ENCODE results near the gene CD164L2. TPM values are rescaled to one million over a fixed set of nuclear protein-coding genes. Genes with fewer than 3 reads are reported as not detected.

Gene CD164L2
- total RNA-seq, 4 donors from 2014 or later, result not detected

- peaks cover 0 to 40% (median 7%) of the 10 kb centered on the region in 4 donors for H3K27me3 ChIP-seq
- H3K27ac ChIP-seq (replicated peaks in 1 of 4), result no peak overlapping the region
- TF ChIP-seq EP300 (IDR thresholded peaks at IDR 0.05) (no peak), POLR2AphosphoS5 (IDR thresholded peaks at IDR 0.05) (peak in 1 of 2 donors; percentile 38), CTCF (IDR thresholded peaks at IDR 0.05) (peak in 1 of 3 experiments; percentile 23)
- DNase-seq (ENCODE audit: extremely low spot score), result no peak
- WGBS, result 47% methylated on average over 18 of the region's 84 CpGs
- H3K36me3 ChIP-seq, result peaks cover 16 to 26% (median 23%) of the 10 kb centered on the region in 4 donors
- H3K4me3 ChIP-seq, result peak overlapping the region; percentile 53 to 59 (median 56)
- H3K9me3 ChIP-seq, result no peaks in the 10 kb centered on the region
- intact Hi-C loops (cut with DNase I), result no loop called here
- H3K4me1 ChIP-seq, result peaks cover 23 to 32% (median 30%) of the 10 kb centered on the region in 4 donors
Measured at GRCh38 chr1:27349784-27350662, 33.1 kb downstream of the CD164L2 start.

DNA sequence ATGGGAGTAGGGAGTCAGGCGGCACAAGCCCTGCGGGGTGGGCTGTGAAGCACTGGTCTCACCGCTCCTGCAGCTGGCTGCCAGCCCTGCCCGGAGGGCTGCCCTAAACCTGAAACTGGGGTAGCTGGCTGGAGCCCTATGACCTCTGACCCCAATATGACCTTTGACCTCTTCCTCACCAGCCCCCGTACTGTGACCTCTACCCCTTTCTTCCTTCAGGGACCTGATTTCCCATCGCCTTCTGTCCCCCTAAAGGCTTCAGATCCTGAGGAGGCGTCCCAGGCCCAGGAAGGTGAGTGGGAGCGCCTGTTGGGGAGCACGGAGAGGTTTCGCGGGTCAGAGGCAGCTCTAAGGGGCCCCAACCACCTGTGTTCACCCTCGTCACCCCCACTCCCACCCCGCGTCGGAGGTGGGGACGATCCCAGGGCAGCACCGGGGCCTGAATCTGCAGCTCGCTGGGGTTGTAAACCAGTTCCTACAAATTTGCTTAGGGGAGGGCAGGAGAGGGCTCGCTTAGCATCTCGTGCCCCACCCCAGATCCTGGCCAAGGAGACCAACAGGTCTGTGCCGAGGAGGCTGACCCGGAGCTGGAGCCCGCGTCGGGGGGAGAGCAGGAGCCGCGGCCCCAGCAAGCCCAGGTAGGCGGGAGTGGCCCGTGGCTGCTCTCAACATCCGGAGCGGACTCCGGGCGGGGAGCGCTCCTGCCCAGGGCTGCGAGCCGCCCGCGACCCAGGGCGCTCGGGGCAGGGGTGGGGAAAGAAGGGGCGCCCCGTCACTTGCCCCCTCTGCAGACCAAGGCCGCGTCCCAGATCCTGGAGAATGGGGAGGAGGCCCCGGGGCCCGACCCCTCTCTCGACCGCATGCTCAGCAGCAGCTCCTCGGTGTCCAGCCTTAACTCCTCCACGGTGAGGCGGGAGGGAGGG, 34.0 kb downstream of the CD164L2 start:
- intact Hi-C loops (cut with DNase I), result no loop called here
- TF ChIP-seq CTCF (IDR thresholded peaks at IDR 0.05) (no peak), POLR2A (IDR thresholded peaks at IDR 0.05; ENCODE audit: low read depth) (no peak), POLR2AphosphoS5 (IDR thresholded peaks at IDR 0.05) (no peak), EP300 (IDR thresholded peaks at IDR 0.05) (no peak)
- 36% methylated on average over 24 of the region's 51 CpGs for WGBS
- Histone ChIP-seq H3K27ac (replicated peaks in 1 of 4) (no peak overlapping the region), H3K4me1 (peaks cover 23 to 32% (median 30%) of the 10 kb centered on the region in 4 donors), H3K36me3 (peaks cover 11 to 17% (median 14%) of the 10 kb centered on the region in 4 donors), H3K27me3 (peaks cover 0 to 40% (median 7%) of the 10 kb centered on the region in 4 donors), H3K9me3 (no peaks in the 10 kb centered on the region), H3K4me3 (peak overlapping the region; percentile 53 to 59 (median 56))
- no peak for DNase-seq (ENCODE audit: extremely low spot score)

- WGBS, result 83% methylated on average over 14 of the region's 14 CpGs
- no peak overlapping the region for H3K27ac ChIP-seq (replicated peaks in 1 of 4)
- intact Hi-C loops (cut with DNase I), result no loop called here
- H3K9me3 ChIP-seq, result no peaks in the 10 kb centered on the region
- peaks cover 0 to 40% (median 7%) of the 10 kb centered on the region in 4 donors for H3K27me3 ChIP-seq
- H3K36me3 ChIP-seq, result peaks cover 0 to under 1% (median 0%) of the 10 kb centered on the region in 4 donors
- no peak for DNase-seq (ENCODE audit: extremely low spot score)
- peaks cover 23 to 38% (median 30%) of the 10 kb centered on the region in 4 donors for H3K4me1 ChIP-seq
- TF ChIP-seq EP300 (IDR thresholded peaks at IDR 0.05), result no peak
- no peak for TF ChIP-seq CTCF (IDR thresholded peaks at IDR 0.05)
- no peak for TF ChIP-seq POLR2AphosphoS5 (IDR thresholded peaks at IDR 0.05)
- no peak for TF ChIP-seq POLR2A (IDR thresholded peaks at IDR 0.05; ENCODE audit: low read depth)
- H3K4me3 ChIP-seq, result no peak overlapping the region
Measured at GRCh38 chr1:27346991-27347624, 36.0 kb downstream of the CD164L2 start.

- intact Hi-C loops (cut with DNase I), result no loop called here
- H3K36me3 ChIP-seq, result no peaks in the 10 kb centered on the region
- H3K4me1 ChIP-seq, result peaks cover 23 to 41% (median 29%) of the 10 kb centered on the region in 4 donors
- H3K27ac ChIP-seq (replicated peaks in 1 of 4), result no peak overlapping the region
- TF ChIP-seq CTCF (IDR thresholded peaks at IDR 0.05) (no peak), EP300 (IDR thresholded peaks at IDR 0.05) (no peak), POLR2AphosphoS5 (IDR thresholded peaks at IDR 0.05) (no peak), POLR2A (IDR thresholded peaks at IDR 0.05; ENCODE audit: low read depth) (no peak)
- H3K27me3 ChIP-seq, result peaks cover 0 to 40% (median 7%) of the 10 kb centered on the region in 4 donors
- H3K4me3 ChIP-seq, result no peak overlapping the region
- no peaks in the 10 kb centered on the region for H3K9me3 ChIP-seq
- DNase-seq (ENCODE audit: extremely low spot score), result no peak
- 92% methylated on average over 8 of the region's 8 CpGs for whole genome bisulfite sequencing
Measured at GRCh38 chr1:27346357-27346756, 36.8 kb downstream of the CD164L2 start.
